Measurements from ENCODE around the gene TXNRD2. TPM values are rescaled to one million over a fixed set of nuclear protein-coding genes. Genes with fewer than 3 reads are reported as not detected.

Gene TXNRD2
- total RNA-seq, 1 donor from 2014 or later = 23.0 TPM

GRCh38 chr22:19986011-19986409, 44.4 kb upstream of the TXNRD2 start:
- H3K27me3 Mint-ChIP-seq (ENCODE audit: unreplicated experiment) = peaks cover 11% of the 10 kb centered on the region
- no peak overlapping the region for H3K27ac Mint-ChIP-seq (ENCODE audit: unreplicated experiment)
- H3K9me3 Mint-ChIP-seq (ENCODE audit: unreplicated experiment) = no peaks in the 10 kb centered on the region

GRCh38 chr22:19984851-19985811, 43.5 kb upstream of the TXNRD2 start:
- H3K9me3 Mint-ChIP-seq (ENCODE audit: unreplicated experiment) = no peaks in the 10 kb centered on the region
- no peak for DNase-seq (ENCODE audit: low spot score)
- no peak overlapping the region for H3K27ac Mint-ChIP-seq (ENCODE audit: unreplicated experiment)

More at GRCh38 chr22:19986011-19986409, 44.4 kb upstream of the TXNRD2 start:
- Mint-ChIP-seq H3K4me1 (ENCODE audit: unreplicated experiment) (no peaks in the 10 kb centered on the region), H3K4me3 (ENCODE audit: unreplicated experiment) (peak overlapping the region; percentile 77), H3K36me3 (ENCODE audit: low read depth, unreplicated experiment) (no peaks in the 10 kb centered on the region)
- no peak for TF ChIP-seq CTCF (IDR thresholded peaks at IDR 0.05; ENCODE audit: unreplicated experiment)
- DNase-seq (ENCODE audit: low spot score) = no peak

GRCh38 chr22:19984201-19984753, 42.7 kb upstream of the TXNRD2 start:
- no peak for TF ChIP-seq CTCF (IDR thresholded peaks at IDR 0.05; ENCODE audit: unreplicated experiment)
- no peak for DNase-seq (ENCODE audit: low spot score)
- Mint-ChIP-seq H3K4me1 (ENCODE audit: unreplicated experiment) (no peaks in the 10 kb centered on the region), H3K27ac (ENCODE audit: unreplicated experiment) (no peak overlapping the region), H3K27me3 (ENCODE audit: unreplicated experiment) (peaks cover 12% of the 10 kb centered on the region), H3K9me3 (ENCODE audit: unreplicated experiment) (no peaks in the 10 kb centered on the region), H3K36me3 (ENCODE audit: low read depth, unreplicated experiment) (peaks cover 4% of the 10 kb centered on the region), H3K4me3 (ENCODE audit: unreplicated experiment) (no peak overlapping the region)

More at GRCh38 chr22:19984851-19985811, 43.5 kb upstream of the TXNRD2 start:
- Mint-ChIP-seq H3K4me3 (ENCODE audit: unreplicated experiment) (peak overlapping the region; percentile 69), H3K27me3 (ENCODE audit: unreplicated experiment) (peaks cover 14% of the 10 kb centered on the region), H3K36me3 (ENCODE audit: low read depth, unreplicated experiment) (peaks cover 3% of the 10 kb centered on the region), H3K4me1 (ENCODE audit: unreplicated experiment) (no peaks in the 10 kb centered on the region)
- no peak for TF ChIP-seq CTCF (IDR thresholded peaks at IDR 0.05; ENCODE audit: unreplicated experiment)

- no peaks in the 10 kb centered on the region for H3K9me3 Mint-ChIP-seq (ENCODE audit: unreplicated experiment)
- no peaks in the 10 kb centered on the region for H3K4me1 Mint-ChIP-seq (ENCODE audit: unreplicated experiment)
- H3K4me3 Mint-ChIP-seq (ENCODE audit: unreplicated experiment) = no peak overlapping the region
- H3K27ac Mint-ChIP-seq (ENCODE audit: unreplicated experiment) = no peak overlapping the region
- DNase-seq (ENCODE audit: low spot score) = no peak
- no peak for TF ChIP-seq CTCF (IDR thresholded peaks at IDR 0.05; ENCODE audit: unreplicated experiment)
- peaks cover 4% of the 10 kb centered on the region for H3K36me3 Mint-ChIP-seq (ENCODE audit: low read depth, unreplicated experiment)
- peaks cover 11% of the 10 kb centered on the region for H3K27me3 Mint-ChIP-seq (ENCODE audit: unreplicated experiment)
Observed at GRCh38 chr22:19983741-19984140, 42.1 kb upstream of the TXNRD2 start.

Data from endothelial cell (in vitro differentiated cells).